ENCODE data around the gene WDR7.
A peak's percentile ranks its signal among the peaks of the same experiment; 100 is the strongest.
"Not testable (repeated sequence)": the region's sequence is repeated elsewhere in the genome, so short reads cannot be mapped to it uniquely, and the experiment has no call there.

Gene WDR7

DNA sequence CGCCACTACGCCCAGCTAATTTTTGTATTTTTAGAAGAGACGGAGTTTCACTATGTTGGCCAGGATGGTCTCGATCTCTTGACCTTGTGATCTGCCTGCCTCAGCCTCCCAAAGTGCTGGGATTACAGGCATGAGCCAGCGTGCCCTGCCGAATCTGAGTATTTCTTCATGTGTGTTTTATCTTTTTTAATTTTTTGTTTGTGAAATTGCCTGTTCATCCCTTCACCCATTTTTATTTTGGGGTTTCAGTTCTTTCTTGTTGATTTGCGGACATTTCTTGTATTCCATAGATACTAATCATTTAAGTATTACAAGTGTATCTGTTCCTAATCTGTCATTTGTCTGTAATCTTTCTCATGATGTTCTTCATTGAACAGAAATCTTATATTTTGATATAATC, 3.1 kb downstream of the WDR7 start:
- DNase-seq (ENCODE audit: low read depth, low spot score), result not testable (repeated sequence)

DNA sequence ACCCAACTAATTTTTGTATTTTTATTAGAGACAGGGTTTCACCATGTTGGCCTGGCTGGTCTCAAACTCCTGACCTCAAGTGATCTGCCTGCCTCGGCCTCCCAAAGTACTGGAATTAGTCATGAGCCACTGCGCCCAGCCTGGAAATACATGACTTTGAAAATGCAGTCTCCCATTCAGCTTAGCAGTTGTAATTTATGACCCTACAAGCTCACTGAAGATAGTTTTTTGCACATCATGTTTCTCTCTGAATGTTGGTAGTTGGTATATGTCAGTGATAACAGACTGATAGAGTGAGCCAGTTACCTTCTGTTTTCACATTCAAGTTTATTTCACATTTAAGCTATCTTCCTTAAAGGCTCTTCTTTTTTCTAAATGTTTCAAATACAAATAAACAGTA, 7.1 kb downstream of the WDR7 start:
- DNase-seq (ENCODE audit: low read depth, low spot score), result no peak

DNA sequence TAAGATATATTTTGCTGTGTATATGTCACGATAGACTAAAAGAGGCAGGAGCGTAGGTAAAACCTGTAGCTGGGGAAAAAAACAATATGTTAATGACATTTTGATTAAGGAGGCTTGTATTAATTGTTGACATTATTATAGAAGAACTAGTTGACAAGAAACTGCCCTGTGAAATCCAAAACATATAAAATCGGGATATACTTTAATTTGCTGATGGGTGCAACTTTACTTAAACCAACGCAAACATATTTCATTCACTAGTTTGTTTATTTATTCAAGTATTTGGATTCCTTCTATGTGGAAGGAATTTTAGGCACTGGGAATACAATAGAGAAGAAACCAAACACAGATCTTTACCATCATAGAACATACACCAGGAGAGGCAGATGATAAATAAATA, 8.0 kb downstream of the WDR7 start:
- DNase-seq (ENCODE audit: low read depth, low spot score), result no peak

DNA sequence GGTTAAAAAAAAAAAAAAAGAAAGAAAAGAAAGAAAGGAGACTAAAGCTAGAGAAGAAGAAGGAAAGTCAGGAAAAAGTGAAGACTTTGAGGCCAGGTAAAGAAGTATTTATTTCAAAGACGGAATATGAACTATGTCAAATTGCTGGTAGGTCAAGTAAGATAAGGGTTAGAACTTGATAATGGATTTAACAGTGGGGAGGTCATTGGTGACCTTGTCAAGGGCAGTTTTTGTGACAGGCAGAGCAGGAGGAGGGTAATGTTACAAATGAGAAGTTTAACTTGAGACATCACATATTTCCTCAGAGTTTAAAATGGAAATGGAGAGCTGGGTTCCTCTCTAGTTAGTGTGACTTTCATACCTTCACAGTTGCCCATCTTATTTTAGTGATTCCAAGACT, 9.5 kb downstream of the WDR7 start:
- DNase-seq (ENCODE audit: low read depth, low spot score), result no peak

DNA sequence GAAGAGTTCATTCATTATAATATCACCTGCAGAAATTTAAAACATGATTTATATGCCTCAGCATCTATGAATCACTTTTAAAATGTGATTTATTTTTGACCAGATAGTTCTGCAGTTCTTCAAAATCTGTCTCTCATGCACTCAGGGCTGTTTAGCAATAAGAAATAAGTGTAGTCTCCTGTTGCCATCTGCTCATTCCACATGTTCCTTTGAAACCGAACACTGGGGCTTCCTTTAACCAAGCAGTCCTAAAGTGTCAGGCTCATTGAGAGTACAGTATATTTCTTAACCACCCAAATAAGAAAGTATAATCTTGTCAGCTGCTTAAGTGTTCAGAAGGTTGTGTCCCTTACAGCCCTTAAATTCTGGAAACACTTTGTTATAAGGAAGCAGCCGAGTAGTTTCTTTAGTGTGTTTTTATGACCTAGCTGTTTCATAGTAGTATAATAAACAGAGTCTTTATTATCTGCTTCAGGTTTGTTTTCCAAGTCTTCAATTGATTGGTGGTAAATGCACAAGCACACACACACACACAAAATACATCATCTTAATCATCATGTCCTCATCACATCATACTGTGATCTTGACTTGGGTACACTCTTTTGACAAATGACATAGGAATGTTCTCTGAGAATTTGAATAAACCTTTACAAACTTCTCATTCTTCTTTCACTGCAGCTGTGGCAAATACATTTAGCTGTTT, 10.4 kb downstream of the WDR7 start:
- DNase-seq (ENCODE audit: low read depth, low spot score), result no peak

DNA sequence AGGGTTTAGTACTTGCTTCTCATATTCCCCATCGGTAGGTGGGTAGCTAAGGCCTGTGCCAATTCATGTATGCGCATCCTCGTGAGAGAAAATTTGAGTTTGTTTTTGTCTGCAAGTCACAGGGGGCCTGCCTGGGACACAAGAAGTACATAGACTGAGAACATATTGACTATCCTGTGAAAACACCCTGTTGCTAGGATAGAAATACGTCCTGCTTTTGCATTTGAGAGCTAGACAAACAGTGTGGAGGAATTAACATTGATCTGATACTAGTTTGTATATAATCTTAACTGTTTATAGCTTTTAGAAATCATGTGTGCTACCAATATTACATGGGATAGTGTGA, 10.9 kb downstream of the WDR7 start:
- no peak for DNase-seq (ENCODE audit: low read depth, low spot score)

DNA sequence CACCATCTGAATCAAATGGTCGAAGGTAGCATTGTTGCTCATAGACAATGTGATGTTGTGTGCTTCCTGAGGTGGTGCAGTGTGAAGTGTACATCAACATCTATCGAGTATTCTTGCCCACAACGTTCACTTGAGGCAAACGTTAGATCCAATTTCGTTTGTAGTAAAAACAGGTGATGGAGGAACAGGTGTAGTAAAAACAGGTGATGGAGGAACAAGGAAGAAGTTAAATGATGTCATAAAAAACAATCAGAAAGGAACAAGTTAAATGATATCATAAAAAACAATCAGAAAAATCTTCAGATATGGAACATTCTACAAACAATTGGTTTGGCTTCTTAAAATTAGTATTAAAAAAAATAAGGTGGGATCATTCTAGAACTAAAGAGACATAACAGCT, 11.3 kb downstream of the WDR7 start:
- no peak for DNase-seq (ENCODE audit: low read depth, low spot score)

DNA sequence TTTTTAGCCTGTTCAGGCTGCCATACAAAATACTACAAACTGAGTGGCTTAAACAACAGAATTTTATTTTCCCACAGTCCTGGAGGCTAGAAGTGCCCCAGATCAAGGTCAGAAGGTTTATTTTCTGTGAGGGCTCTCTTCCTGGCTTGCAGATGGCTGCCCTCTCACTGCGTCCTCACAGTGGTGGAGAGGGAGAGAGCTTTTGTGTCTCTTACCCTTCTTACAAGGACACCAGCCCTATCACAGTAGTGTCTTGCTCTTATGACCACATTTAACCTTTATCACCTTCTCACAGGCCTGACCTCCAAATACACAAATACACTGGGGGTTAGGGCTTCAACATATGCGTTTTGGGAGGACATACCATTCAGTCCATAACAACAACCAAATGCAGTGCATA, 11.7 kb downstream of the WDR7 start:
- DNase-seq (ENCODE audit: low read depth, low spot score), result no peak

DNA sequence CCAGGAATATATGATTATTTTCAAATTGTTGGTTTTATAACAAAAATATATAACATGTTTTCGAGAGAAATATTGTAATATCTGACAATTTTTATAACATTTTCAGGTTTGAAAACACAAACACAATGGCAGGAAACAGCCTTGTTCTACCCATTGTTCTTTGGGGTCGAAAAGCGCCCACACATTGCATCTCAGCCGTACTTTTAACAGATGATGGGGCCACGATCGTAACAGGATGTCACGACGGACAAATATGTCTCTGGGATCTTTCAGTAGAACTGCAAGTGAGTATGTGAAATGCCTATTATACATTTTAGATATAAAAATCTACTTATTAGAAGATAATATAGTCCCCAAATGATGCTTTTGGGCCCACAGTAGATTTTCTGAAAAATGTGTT, 21.2 kb downstream of the WDR7 start:
- DNase-seq (ENCODE audit: low read depth, low spot score), result no peak

DNA sequence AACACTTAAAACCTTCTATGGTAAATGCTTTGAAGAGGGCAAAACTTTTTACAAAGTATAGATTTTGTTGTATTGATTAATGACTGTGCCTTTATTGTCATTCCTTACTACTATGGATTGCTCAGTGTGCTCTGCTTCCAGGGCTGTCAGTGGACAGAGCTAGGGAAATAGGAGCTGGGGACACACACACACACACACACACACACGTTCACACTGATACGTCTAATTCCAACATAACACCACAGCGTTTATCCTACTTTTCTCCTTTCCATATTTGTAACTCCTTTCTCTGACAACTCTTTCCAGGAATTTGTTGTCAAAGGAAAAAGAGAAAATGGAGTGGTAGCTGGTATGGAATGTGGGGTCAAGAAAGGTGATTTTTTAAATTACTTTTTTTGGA, 21.8 kb downstream of the WDR7 start:
- DNase-seq (ENCODE audit: low read depth, low spot score), result no peak

DNA sequence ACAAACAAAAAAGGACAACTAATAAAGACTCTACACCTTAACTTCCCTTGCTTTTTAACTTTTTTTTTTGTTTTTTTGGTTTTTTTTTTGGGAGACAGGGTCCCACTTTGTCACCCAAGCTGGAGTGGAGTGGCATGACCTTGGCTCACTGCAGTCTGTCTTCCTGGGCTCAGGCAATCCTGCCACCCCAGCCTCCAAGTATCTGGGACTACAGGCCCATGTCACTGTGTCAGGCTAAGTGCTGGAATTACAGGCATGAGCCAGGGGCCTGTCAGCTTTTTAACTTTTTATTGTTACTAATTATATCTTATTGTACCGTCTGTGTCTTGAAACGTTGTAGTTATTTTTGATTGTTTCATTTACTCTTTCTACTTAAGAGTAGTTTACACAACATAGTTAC, 25.5 kb downstream of the WDR7 start:
- no peak for DNase-seq (ENCODE audit: low read depth, low spot score)

DNA sequence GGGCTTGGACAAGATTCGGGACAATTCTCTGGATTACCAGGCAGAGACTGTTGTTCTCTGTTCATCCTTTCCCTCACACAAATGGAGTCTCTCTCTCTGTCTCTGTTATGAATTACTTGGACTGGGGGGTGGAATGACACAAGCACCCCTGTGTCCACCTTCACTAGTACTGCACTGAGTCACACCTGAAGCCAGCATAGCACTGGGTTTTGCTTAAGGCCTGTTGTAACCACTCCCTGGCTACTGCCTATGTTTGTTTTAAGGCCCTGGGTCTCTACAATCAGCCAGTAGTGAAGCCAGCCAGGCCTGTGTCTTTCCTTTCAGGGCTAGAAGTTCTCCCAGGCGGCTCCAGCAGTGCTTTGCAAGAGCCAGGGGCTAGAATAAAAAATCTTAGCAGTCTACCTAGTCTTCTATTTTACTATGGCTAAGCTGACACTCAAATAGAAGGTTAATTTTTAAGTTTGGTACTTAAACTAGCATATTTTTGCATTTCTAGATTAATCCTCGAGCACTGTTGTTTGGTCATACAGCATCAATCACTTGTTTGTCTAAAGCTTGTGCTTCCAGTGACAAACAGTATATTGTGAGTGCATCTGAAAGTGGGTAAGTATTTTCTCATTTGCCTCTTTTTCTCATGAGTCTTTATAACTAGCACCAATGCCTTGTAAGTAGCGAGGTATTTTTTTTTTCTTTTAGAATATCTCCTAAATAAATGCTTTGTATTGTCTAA, 27.8 kb downstream of the WDR7 start:
- no peak for DNase-seq (ENCODE audit: low read depth, low spot score)

DNA sequence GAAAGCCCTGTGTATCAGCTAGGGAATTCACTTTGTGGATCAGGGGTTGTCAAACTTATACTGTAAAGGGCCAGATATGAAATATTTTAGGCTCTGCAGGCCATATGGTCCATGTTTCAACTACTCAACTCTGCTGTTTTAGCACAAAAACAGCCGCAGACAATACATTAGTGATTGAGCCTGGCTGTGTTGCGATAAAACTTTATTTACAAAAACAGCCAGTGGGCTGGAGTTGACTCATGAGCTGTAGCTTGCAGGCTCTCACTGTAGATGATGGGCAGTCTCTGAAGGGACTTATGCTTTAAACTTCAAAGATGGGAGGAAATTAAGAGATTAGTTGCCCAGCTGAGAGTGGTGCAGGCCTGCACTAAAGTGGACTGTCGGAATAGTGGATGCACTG, 33.1 kb downstream of the WDR7 start:
- DNase-seq (ENCODE audit: low read depth, low spot score), result no peak

DNA sequence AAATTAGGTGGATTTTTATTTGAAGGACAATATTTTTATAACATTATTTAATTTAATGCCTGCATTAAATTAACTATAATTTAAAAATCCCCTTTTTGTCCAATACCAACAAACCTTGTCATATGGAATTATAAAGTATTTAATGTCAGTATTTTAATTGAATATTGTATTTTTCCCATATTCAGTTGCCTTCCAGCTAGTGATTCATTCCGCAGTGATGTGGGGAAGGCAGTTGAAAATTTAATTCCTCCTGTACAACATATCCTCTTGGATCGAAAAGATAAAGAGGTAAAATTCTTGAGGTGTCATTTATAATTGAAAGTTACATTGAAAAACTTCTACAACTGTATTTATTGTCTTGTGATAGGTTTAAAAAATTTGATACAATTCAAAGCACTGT, 40.4 kb downstream of the WDR7 start:
- DNase-seq (ENCODE audit: low read depth, low spot score), result no peak

DNA sequence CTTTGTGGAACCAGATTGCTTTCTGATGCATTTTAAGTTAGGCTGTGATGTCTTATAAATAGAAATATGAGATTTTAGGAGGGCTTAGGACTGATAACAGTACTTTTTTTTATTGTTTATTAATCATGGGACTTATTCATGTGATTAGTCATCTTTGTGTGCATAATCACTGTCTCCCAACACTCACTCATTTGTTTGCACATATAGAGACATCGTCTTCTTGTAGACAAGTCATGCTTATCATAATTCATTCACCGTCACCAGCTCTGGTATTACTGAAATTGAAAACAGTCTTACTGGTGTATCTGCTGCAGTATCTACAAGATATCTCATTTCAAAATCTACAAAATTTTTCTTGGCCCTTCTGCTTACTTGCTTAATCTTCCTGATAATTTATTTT, 45.8 kb downstream of the WDR7 start:
- DNase-seq (ENCODE audit: low read depth, low spot score), result no peak

DNA sequence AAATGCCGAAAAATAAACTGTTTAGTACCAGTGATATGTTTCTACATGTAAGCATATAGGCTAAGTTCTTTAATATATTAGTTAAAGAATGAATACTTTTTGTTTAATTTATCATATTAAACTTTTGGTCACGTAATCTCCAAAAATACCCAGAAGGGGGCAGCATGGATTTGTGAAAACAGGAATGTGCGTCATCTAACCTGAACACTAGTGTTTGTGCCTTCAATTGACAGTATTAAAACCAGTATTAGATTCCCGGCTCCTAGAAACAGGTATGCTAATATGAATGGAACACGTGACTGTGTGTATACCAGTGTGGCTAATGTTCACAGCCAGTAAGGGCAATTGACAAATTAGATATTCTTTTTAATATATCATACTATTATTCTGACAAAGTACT, 51.8 kb downstream of the WDR7 start:
- no peak for DNase-seq (ENCODE audit: low read depth, low spot score)

DNA sequence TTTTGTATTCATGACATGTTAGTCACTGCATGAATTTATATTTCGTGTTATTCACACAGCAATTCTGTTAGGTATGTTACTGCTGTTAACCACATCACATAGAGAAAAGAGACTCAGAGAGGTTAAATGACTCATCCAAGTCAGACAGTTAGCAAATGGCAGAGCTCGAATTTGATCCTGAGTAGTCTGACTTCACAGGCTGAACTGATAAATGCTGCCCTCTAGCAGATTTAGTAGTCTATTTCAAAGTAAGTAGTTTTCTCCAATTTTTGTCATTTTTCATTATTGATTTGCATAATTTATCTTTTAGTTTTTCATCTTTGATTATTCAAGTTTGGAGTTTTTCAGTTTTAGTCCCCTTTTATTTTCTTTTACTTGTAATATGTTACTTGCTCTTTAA, 58.3 kb downstream of the WDR7 start:
- DNase-seq (ENCODE audit: low read depth, low spot score), result peak; percentile 17

DNA sequence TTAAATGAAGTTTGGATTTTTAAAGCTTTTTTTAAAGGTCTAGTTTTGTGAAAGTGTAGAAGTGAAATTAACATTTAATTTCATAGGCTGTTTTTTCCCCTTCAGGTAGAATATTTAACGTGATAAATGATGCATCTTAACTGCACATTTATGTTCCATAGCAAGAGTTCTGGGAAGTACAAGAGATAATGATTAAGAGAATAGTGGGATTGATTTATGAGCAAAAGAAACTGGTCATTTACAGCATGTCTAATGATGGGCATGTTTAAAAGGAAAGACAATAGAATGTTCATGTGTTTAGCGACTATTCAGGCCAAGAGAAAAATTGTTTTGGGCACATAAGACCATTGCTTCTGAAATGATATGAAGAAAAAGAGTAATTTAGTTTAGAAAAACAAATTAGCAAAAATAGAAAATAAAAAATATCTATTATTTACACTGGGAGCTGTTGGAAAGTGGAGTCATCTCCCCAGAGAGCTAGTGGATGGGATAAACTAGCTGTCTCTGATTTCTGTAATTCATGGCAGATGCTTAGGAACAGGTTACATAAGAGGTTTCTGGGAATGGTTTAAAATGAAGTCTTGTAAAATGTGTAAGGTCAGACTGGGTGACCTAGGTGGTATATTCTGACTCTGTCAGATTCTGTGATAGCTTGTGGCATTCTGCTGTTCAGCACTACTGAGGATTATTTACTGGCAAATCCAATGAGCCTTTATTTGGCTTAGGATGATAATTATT, 60.7 kb downstream of the WDR7 start:
- no peak for DNase-seq (ENCODE audit: low read depth, low spot score)

DNA sequence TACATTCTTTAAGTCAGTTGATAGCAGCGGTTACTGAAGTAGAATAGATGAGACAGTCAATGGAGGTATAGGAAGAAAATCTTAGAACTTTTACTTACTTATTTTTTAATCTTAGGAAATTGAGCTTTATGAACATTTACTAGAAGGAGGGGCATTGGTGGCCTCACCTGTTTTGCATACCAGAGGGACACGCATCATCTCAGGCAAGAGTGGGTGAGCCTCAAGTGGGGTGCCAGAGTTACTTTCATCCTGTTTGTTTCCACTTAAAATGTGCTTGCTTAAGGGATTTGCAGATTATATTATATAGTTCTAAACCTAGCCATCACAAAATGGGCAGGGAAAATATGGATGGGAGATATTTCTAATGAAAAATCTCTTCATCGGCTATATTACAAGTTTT, 61.6 kb downstream of the WDR7 start:
- no peak for DNase-seq (ENCODE audit: low read depth, low spot score)

DNA sequence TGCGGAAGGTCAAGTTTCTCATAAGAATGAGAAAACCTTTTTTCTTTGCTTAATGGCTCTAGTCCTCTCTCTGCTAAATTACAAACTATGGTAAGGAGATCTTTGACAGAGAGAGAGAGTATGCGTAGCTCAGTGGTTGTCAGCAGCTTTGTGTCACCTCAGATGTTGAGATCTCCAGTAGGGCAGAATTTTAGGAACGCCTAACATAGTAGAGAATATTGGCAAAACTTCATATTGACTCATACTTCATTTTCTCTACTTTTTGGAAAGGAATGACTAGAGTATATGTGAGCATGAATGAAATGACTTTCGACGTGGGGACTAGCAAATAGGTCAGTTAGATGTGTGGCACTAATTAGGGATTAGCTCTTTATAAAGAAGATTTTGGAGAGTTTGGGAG, 64.0 kb downstream of the WDR7 start:
- no peak for DNase-seq (ENCODE audit: low read depth, low spot score)

DNA sequence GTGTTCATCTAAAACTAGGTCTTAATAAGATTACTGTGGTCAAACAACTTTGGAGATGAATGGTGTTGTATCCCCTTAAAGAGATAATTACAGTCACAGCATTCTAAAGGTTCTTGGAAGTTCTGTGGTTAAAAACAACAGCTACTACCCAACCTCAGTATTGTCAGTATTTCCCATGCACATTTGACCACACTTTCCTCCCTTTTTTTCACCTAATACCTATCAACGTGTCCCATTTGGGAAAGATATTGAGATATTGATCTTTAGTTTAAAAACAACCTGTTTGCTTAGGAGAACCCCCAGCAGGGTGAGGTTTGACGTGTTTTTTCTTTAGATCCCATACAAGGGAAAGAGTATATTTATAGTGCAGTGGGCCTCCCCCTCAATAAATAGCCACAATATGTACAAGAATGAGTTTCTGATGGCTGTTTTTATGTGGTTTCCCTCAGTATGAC, 65.6 kb downstream of the WDR7 start:
- no peak for DNase-seq (ENCODE audit: low read depth, low spot score)

DNA sequence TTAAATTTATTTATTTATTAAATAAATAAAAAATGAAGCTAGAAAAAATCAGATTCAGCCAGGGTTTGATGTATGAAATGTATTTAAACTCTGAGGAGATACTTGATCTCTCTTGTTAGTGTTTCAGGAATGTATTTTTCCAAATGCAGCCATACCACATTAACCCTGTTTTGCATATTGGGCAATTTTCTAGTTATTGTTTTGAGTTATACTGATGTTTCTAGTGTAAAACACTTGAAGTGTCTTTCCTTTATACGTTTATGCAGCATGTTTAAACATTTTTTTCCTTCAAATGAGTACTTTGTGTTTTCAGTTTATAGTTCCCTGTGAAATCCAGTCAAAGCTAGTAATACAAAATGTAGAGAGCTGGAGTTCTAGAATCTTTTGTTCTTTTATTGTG, 69.9 kb downstream of the WDR7 start:
- DNase-seq (ENCODE audit: low read depth, low spot score), result no peak

DNA sequence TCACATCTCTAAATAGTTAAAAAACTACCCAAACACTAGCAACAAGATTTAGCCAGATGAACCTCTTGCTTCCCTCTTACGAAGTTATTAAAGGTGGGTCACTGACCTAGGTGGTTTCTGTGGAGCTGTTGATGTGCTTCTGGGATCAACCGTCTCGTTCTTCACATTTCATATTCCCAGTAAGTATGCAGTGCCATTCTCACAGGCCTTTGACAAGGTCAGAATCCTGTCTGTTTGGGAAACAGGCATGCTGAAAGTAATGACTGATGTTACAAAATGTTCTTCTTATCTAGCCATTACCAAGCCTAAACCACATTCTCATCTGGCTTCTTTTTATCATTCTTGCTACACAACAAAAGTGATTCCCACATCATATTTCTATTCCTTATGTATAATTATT, 70.3 kb downstream of the WDR7 start:
- DNase-seq (ENCODE audit: low read depth, low spot score), result no peak

Measured in iPS DF 19.7 (cell line).